DND-41 (cell line): ENCODE measurements around the gene EBNA1BP2.

ENCODE experiments used
- CTCF ChIP-seq: IDR thresholded peaks from 2 replicates; pipeline ENCODE4 v1.5.1; 2012; ENCODE audit warnings: borderline replicate concordance, low read length, moderate library complexity, mild to moderate bottlenecking; ENCODE audit not compliant: poor library complexity, severe bottlenecking; ENCODE audit errors: extremely low read depth
- EZH2 ChIP-seq: IDR thresholded peaks from 3 replicates; pipeline ENCODE4 v1.6.1; 2012; ENCODE audit warnings: borderline replicate concordance, low read depth, mild to moderate bottlenecking, moderate library complexity, low read length, inconsistent platforms; ENCODE audit not compliant: severe bottlenecking

GRCh38 chr1:43194509-43194908 is 22.4 kb upstream of the EBNA1BP2 start:
- TF ChIP-seq EZH2 (no peak), CTCF (no peak)
